LNCaP clone FGC (cell line): ENCODE results near the gene LDHAL6B.

ENCODE experiments used
- DNase-seq: peaks from one replicate; pipeline ENCODE4 v3.0.0-alpha.2; 2011; ENCODE audit warnings: low read depth
- H3K4me3 ChIP-seq: 2 replicates; pipeline ENCODE4 v1.5.1; 2011; ENCODE audit warnings: mild to moderate bottlenecking, low read depth, low read length, control low read depth
- TF ChIP-seq, protein P1 (sequence below): IDR thresholded peaks from 2 replicates; pipeline ENCODE4 v1.5.1; 2012; ENCODE audit warnings: mild to moderate bottlenecking; ENCODE audit not compliant: control insufficient read depth, insufficient read depth; ENCODE audit errors: extremely low read depth

The LDHAL6B gene

DNA sequence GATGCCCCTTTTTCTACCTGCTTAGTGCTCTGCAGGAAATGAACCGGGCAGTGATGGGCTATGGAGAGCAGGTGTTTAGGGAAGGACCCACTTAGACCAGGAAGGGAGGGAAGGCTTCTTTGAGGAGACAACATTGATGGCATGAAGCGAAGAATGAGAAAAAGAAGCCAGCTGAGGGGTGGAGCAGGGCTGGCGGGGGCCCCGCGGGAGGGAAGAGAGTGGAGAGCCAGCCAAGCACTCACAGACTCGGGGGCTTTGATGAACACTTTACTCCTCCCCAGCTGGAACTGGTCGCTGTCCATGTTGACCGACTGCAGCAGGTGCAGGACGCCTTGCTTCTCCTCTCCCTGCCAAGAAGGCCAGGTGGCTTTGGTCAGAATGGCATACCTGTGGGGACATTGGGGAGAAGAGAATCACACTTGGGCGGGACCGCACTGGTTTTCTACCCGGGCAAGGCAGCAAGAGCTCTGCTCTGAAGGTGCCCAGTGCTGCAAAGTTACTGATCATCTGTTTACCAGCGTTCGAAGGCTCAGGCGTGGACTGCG is 28.4 kb upstream of the LDHAL6B start:
- TF ChIP-seq, protein P1, sequence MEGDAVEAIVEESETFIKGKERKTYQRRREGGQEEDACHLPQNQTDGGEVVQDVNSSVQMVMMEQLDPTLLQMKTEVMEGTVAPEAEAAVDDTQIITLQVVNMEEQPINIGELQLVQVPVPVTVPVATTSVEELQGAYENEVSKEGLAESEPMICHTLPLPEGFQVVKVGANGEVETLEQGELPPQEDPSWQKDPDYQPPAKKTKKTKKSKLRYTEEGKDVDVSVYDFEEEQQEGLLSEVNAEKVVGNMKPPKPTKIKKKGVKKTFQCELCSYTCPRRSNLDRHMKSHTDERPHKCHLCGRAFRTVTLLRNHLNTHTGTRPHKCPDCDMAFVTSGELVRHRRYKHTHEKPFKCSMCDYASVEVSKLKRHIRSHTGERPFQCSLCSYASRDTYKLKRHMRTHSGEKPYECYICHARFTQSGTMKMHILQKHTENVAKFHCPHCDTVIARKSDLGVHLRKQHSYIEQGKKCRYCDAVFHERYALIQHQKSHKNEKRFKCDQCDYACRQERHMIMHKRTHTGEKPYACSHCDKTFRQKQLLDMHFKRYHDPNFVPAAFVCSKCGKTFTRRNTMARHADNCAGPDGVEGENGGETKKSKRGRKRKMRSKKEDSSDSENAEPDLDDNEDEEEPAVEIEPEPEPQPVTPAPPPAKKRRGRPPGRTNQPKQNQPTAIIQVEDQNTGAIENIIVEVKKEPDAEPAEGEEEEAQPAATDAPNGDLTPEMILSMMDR = no peak
- DNase-seq = no peak
- no peak overlapping the region for H3K4me3 ChIP-seq

DNA sequence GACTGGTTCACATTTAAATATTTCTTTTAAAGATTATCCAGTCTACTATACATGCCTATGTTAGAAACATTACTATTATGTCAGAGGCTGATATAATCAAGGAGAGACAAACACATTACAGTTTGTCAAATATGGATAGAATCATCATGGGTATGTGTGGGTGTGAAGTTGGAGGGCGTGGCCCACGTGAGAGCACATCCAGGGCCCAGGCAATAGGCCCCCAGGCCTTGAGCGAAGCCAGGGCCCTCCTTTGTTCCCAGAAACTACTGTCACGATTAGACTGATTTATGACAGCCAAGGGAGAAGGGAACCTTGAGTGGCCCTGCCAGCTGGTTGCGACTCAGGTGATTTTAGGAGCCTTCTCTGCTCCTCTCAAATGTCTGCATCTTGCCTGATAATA is 26.9 kb upstream of the LDHAL6B start:
- no peak overlapping the region for H3K4me3 ChIP-seq
- TF ChIP-seq, protein P1 = no peak
- DNase-seq = no peak

DNA sequence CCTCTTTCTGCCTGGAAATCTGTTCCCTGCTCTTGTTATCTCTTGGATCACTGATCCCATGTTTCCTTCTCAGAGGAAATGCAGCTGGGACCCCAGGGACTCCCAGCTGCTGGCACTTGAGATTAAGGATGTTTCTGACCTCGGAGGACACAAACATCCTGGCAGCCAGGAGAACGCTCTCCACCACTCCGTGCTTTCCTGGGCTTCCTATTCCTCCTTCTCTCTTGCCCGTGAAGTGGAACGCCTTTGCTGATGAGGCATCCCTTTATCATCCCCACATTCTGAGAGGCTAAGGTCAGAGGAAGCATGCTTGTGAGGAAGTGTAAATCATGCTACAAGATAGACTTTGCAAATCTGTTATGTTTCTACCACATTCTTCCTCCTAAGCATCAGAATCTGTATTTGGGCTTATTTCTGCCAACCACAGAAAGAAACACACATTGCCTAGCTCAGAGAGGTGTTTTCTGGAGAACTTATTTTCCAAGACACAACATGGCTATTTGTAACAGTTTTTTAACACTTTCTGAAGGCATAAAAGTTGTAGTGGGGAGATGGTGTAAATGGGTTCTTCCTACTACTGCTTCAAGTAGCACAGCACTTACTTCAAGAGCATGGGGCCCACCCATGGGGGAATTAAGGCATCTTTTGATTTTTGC is 25.6 kb upstream of the LDHAL6B start:
- no peak for DNase-seq
- TF ChIP-seq, protein P1 = no peak
- no peak overlapping the region for H3K4me3 ChIP-seq

DNA sequence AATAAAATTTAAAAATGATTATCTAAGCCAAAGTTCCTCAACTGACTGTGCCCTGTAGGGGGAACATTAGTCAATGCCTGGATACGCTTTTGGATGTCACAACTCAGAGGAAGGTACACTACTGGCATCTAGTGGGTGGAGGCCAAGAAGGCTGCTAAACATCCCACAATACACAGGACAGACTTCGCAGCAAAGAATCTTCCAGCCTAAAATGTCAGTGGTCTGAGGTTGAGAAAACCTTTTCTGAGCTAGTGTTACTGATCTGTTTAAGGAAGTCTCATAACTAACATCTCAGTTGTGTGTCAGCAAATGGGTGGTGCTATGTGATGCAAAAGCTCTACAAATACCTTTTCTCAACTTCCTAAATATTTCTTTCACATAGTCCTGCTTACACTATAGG is 20.9 kb upstream of the LDHAL6B start:
- no peak overlapping the region for H3K4me3 ChIP-seq
- no peak for DNase-seq
- TF ChIP-seq, protein P1 = peak; percentile 21; the same call in 1 of the 2 replicates

DNA sequence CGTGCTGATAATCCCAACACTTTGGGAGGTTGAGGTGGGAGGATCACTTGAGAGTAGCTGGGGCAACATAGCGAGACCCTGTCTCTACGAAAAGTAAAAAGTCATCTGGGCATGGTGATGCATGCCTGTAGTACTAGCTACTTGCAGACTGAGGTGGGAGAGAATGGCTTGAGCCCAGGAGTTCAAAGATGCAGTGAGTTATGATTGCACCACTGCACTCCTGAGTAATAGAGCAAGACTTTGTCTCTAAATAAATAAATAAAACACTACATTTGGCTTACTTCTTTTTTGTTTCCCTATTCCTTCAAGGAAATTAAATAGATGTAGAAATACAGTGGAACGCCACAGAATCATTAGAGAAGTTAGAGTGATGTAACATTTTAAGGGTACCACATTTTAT is 20.1 kb upstream of the LDHAL6B start:
- no peak for DNase-seq
- TF ChIP-seq, protein P1 = no peak
- no peak overlapping the region for H3K4me3 ChIP-seq

DNA sequence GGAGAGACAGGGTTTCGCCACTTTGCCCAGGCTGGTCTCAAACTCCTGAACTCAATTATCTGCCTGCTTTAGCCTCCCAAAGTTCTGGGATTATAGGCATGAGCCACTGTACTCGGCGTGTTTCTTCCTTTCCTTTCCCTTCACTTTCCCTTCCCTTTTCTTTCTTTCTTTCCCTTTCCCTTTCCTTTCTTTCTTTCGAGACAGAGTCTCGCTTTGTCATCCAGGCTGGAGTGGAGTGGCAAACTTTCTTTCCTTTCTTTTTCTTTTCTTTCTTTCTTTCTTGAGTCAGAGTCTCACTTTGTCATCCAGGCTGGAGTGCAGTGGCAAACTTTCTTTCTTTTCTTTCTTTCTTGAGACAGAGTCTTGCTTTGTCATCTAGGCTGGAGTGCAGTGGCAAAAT is 17.4 kb upstream of the LDHAL6B start:
- no peak overlapping the region for H3K4me3 ChIP-seq
- TF ChIP-seq, protein P1 = no peak
- no peak for DNase-seq

DNA sequence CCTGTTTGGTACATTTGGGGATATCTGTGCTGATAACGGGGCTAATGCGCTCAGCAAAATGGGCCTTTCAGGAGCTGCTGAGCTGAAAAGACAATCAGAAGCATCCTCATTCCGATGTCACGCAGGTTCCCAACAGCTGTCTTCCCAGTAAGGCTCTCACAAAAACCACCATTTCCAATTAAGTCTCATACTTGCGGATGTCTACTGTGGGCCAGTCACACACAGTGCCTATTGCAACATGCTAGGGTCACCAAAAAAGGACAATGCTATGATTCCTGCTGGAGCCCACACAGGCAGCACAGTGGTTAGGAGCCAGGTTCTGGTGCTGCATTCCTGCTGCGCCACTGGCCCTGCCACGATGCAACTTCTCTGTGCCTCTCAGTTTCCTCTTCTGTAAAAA is 16.4 kb upstream of the LDHAL6B start:
- H3K4me3 ChIP-seq = no peak overlapping the region
- TF ChIP-seq, protein P1 = no peak
- no peak for DNase-seq
